Chondrocyte (in vitro differentiated cells): ENCODE results near the gene PTPRE. TPM values are rescaled to one million over a fixed set of nuclear protein-coding genes. Genes with fewer than 3 reads are reported as not detected.
A peak's percentile ranks its signal among the peaks of the same experiment; 100 is the strongest.

ENCODE experiments used
- DNase-seq: peaks from one replicate; pipeline ENCODE4 v3.0.0; 2021; ENCODE audit warnings: mixed read lengths, low spot score
- H3K27ac Mint-ChIP-seq: one replicate; pipeline ENCODE4 v1.8.0; 2021; ENCODE audit warnings: mild to moderate bottlenecking, moderate library complexity, mixed read lengths; ENCODE audit not compliant: unreplicated experiment
- H3K27me3 Mint-ChIP-seq: 2 replicates; pipeline ENCODE4 v1.8.0; 2021; ENCODE audit warnings: low read depth, mixed read lengths
- H3K36me3 Mint-ChIP-seq: 2 replicates; pipeline ENCODE4 v1.8.0; 2021; ENCODE audit warnings: low read depth, mixed read lengths
- H3K4me1 Mint-ChIP-seq: 2 replicates; pipeline ENCODE4 v1.8.0; 2021; ENCODE audit warnings: low read depth, mild to moderate bottlenecking, mixed read lengths
- H3K4me3 Mint-ChIP-seq: one replicate; pipeline ENCODE4 v1.8.0; 2021; ENCODE audit warnings: mild to moderate bottlenecking, moderate library complexity, mixed read lengths; ENCODE audit not compliant: unreplicated experiment
- H3K9me3 Mint-ChIP-seq: 2 replicates; pipeline ENCODE4 v1.8.0; 2021; ENCODE audit warnings: low read depth, mixed read lengths
- CTCF ChIP-seq: fragments of 200-600 bp; sonication (generic); IDR thresholded peaks from 2 replicates; pipeline ENCODE4 v1.5.0; 2021; ENCODE audit warnings: antibody characterized with exemption, mild to moderate bottlenecking, moderate library complexity
- total RNA-seq: library from RNA; stranded (reverse); gene quantifications from 3 replicates; pipeline ENCODE4 v1.2.1, GENCODE V29; 2021

Gene PTPRE
- total RNA-seq, 1 donor from 2014 or later, result 6.2 TPM

DNA sequence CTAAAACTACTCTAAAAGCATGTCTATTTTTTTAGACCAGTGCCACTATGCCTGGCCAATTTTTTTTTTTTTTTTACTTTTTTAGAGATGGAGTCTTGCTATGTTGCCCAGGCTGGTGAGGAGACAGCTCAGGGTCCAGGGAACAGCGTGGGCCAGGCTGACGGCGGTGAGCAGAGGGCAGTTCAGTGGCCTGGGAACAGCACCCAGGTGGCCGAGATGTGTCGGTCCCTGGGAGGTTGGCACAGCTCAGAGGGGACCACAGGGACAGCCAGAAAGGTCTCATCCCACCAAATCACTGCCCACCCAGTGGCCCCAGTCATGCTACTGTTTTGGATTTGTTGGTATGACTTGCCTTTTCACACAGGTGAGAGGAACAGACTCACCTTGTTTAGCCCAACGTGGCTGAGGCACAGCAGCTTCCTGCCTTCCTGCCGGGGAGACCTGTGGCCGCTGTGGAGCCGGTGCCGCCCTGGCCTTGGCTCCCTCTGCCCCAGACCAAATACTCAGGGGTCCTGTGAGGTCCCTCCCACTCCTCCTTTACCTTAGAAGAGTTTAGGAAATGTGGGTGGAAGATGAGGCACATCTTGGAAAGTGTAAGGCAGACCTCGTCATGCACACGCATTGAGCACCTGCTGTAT, 109.6 kb downstream of the PTPRE start:
- Mint-ChIP-seq H3K27ac (no peak overlapping the region), H3K27me3 (no peaks in the 10 kb centered on the region), H3K9me3 (no peaks in the 10 kb centered on the region), H3K36me3 (no peaks in the 10 kb centered on the region), H3K4me1 (peaks cover 2% of the 10 kb centered on the region), H3K4me3 (no peak overlapping the region)
- no peak for DNase-seq
- no peak for TF ChIP-seq CTCF

DNA sequence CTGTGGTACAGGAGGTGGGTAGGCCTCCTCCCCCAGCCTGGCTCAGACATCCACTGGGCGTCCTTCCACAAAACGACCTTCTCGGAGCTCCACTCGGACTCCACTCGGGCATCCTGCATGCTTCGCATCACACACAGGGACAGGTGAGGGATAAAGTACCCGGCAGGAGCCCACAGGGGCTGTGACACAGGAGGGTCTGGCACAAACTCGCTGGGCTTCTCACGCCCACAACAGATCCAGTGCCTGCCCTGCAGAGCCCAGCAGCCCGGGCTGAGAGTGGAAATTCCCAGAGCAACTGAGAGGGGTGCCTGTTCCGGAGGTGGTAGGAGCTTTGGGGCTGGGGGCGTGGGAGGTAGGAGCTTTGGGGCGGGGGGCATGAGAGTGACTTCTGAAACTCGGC, 110.9 kb downstream of the PTPRE start:
- TF ChIP-seq CTCF, result no peak
- H3K4me3 Mint-ChIP-seq, result no peak overlapping the region
- no peak overlapping the region for H3K27ac Mint-ChIP-seq
- no peak for DNase-seq
- no peaks in the 10 kb centered on the region for H3K4me1 Mint-ChIP-seq
- no peaks in the 10 kb centered on the region for H3K36me3 Mint-ChIP-seq
- H3K27me3 Mint-ChIP-seq, result no peaks in the 10 kb centered on the region
- no peaks in the 10 kb centered on the region for H3K9me3 Mint-ChIP-seq

- Mint-ChIP-seq H3K27ac (no peak overlapping the region), H3K9me3 (no peaks in the 10 kb centered on the region), H3K4me1 (no peaks in the 10 kb centered on the region), H3K4me3 (no peak overlapping the region), H3K36me3 (no peaks in the 10 kb centered on the region), H3K27me3 (no peaks in the 10 kb centered on the region)
- TF ChIP-seq CTCF, result no peak
- no peak for DNase-seq
These were observed 111.3 kb downstream of the PTPRE start for GRCh38 chr10:128018236-128018635.

DNA sequence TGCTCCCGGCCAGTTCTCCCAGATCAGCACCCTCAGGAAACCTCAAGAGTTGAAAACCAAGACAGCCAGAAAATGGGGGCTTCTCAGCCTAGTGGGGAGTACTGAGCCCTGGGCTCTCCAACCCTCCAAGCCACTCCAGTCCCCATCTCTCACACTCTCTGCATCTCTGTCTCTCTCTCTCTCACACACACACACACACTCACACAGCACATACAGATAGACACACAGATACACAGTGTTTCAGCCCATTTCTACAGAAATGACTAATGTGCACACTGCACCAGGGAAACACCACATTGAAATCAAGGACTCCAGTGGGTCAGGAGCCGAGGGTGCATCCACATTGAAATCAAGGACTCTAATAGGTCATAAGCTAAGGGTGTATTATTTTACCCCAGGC, 111.8 kb downstream of the PTPRE start:
- no peaks in the 10 kb centered on the region for H3K9me3 Mint-ChIP-seq
- H3K36me3 Mint-ChIP-seq, result no peaks in the 10 kb centered on the region
- TF ChIP-seq CTCF, result no peak
- H3K27ac Mint-ChIP-seq, result no peak overlapping the region
- no peaks in the 10 kb centered on the region for H3K27me3 Mint-ChIP-seq
- DNase-seq, result no peak
- H3K4me3 Mint-ChIP-seq, result no peak overlapping the region
- no peaks in the 10 kb centered on the region for H3K4me1 Mint-ChIP-seq

- H3K27me3 Mint-ChIP-seq, result no peaks in the 10 kb centered on the region
- no peak for TF ChIP-seq CTCF
- H3K4me1 Mint-ChIP-seq, result no peaks in the 10 kb centered on the region
- H3K36me3 Mint-ChIP-seq, result no peaks in the 10 kb centered on the region
- no peaks in the 10 kb centered on the region for H3K9me3 Mint-ChIP-seq
- no peak overlapping the region for H3K4me3 Mint-ChIP-seq
- peak; percentile 83 for DNase-seq
- no peak overlapping the region for H3K27ac Mint-ChIP-seq
These were observed 115.6 kb downstream of the PTPRE start for GRCh38 chr10:128022261-128023196.
